Stomach (tissue), 4 donors: ENCODE measurements around the gene CCNJ.

ENCODE experiments used
- POLR2AphosphoS5 ChIP-seq, 3 donors: sonication (generic); formaldehyde crosslinking; IDR thresholded peaks; one replicate each; pipeline ENCODE4 v1.6.1; 2016; ENCODE audit warnings: antibody characterized with exemption in 3 of 3
- TF ChIP-seq, protein P1 (sequence below), 7 experiments: fragments of 450-650 bp in 4 of 7; fragments of 200-600 bp in 3 of 7; sonication (generic) in 3 of 7; IDR thresholded peaks; one replicate each; pipeline ENCODE4 v1.5.1; 2016 to 2019; ENCODE audit warnings: antibody characterized with exemption in 7 of 7, control low read depth in 2 of 7, mild to moderate bottlenecking in 1 of 7

- TF ChIP-seq, protein P1, sequence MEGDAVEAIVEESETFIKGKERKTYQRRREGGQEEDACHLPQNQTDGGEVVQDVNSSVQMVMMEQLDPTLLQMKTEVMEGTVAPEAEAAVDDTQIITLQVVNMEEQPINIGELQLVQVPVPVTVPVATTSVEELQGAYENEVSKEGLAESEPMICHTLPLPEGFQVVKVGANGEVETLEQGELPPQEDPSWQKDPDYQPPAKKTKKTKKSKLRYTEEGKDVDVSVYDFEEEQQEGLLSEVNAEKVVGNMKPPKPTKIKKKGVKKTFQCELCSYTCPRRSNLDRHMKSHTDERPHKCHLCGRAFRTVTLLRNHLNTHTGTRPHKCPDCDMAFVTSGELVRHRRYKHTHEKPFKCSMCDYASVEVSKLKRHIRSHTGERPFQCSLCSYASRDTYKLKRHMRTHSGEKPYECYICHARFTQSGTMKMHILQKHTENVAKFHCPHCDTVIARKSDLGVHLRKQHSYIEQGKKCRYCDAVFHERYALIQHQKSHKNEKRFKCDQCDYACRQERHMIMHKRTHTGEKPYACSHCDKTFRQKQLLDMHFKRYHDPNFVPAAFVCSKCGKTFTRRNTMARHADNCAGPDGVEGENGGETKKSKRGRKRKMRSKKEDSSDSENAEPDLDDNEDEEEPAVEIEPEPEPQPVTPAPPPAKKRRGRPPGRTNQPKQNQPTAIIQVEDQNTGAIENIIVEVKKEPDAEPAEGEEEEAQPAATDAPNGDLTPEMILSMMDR (IDR thresholded peaks at IDR 0.05), result no peak
- TF ChIP-seq POLR2AphosphoS5 (IDR thresholded peaks at IDR 0.05), result no peak
Observed at GRCh38 chr10:96072674-96073073, 29.3 kb downstream of the CCNJ start.
